Measurements from ENCODE around the gene FZD1.

DNA sequence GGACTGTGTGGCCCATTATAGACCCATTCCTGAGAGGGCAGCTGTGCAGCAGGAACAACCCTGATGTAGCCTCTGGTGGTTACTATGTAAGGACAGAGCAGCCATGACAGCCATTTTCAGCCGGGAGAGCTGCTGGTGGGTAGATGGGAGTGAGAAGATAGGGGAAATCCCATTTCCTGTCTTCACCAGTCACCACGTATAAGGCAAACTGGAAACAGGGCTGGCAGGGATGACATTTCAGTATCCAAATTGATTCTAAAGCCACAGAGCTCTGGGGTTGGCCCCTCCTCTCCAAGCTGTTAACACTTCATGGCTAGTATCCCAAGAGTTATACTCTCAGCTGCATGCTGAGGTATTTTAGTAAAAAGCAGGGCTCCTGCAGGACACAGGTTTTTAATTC, 15.2 kb upstream of the FZD1 start:
- TF ChIP-seq, protein P1, sequence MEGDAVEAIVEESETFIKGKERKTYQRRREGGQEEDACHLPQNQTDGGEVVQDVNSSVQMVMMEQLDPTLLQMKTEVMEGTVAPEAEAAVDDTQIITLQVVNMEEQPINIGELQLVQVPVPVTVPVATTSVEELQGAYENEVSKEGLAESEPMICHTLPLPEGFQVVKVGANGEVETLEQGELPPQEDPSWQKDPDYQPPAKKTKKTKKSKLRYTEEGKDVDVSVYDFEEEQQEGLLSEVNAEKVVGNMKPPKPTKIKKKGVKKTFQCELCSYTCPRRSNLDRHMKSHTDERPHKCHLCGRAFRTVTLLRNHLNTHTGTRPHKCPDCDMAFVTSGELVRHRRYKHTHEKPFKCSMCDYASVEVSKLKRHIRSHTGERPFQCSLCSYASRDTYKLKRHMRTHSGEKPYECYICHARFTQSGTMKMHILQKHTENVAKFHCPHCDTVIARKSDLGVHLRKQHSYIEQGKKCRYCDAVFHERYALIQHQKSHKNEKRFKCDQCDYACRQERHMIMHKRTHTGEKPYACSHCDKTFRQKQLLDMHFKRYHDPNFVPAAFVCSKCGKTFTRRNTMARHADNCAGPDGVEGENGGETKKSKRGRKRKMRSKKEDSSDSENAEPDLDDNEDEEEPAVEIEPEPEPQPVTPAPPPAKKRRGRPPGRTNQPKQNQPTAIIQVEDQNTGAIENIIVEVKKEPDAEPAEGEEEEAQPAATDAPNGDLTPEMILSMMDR (IDR thresholded peaks at IDR 0.05; ENCODE audit: poor library complexity, severe bottlenecking): no peak
- TF ChIP-seq EZH2 (IDR thresholded peaks at IDR 0.05; ENCODE audit: borderline replicate concordance, insufficient read depth, low read length, poor library complexity, severe bottlenecking) (no peak), TAF1 (IDR thresholded peaks at IDR 0.05; ENCODE audit: low read depth) (no peak), POLR2AphosphoS5 (IDR thresholded peaks at IDR 0.05) (no peak), EP300 (conservative IDR thresholded peaks at IDR 0.05; ENCODE audit: poor library complexity, severe bottlenecking) (no peak)

Measured in neural cell (in vitro differentiated cells).